ENCODE measurements around the gene ENTPD6. TPM values are rescaled to one million over a fixed set of nuclear protein-coding genes. Genes with fewer than 3 reads are reported as not detected.

The ENTPD6 gene
- total RNA-seq, 1 donor = 50.7 TPM

DNA sequence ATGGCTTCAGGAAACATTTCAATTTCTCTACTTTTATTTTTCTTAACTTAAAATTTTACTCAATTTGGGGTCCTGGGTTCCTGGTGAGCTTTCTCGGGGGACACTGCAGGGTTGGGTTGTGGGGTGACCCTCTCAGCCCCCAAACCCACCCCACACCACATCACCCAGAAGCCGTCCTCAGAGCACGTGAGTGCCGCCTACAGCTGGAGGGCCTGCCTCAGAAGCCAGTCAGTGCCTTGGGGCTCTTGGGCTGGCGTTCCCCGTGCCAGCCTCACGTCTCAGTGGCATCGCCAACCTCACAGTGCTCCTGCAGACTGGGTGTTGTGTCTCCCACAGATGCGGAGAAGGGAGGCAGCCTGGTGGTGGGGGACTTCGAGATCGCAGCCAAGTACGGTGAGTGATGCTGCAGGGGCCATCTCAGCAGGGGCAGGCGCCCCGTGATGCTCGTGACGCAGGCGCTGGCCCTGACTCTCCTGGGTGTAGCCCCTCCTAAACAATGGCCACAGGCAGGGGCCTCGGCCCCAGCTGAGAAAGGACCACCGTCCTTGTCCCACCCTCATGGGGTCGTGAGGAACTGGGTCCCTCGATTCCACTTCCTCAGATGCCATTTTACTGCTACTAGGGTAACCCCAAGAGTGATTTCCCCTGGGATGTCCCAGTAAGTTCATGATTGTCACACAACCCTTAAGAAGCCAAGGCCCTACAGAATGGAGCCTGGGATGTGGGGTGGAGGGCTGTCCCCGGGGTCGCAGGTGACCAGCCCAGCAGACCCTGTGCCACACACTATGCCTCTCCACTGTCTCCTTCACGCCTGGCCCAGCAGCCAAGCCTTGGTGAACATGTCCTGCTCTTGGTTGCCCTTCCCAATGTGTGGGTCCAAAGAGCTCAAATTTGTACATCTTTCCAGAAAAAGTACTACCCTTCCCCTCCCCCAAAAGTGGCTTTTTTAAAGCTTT lies 28.5 kb downstream of the ENTPD6 start:
- DNase-seq (ENCODE audit: insufficient read length, low spot score, missing footprints) = no peak

DNA sequence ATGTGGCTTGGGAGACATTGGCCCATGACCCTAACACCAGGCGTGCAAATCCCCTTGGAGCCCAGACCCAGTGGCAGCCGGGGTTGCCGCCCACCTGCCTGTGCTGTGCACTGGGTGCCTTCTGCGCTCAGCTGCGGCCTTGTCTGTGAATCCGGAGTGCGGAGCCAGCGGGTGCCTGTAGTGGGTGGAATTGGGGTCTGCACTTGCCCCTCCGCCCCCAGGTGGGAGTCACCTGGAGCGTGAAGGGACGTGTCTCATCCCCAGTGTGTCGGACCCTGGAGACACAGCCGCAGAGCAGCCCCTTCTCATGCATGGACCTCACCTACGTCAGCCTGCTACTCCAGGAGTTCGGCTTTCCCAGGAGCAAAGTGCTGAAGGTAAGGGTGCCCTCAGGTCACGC lies 29.4 kb downstream of the ENTPD6 start:
- TF ChIP-seq, protein P1, sequence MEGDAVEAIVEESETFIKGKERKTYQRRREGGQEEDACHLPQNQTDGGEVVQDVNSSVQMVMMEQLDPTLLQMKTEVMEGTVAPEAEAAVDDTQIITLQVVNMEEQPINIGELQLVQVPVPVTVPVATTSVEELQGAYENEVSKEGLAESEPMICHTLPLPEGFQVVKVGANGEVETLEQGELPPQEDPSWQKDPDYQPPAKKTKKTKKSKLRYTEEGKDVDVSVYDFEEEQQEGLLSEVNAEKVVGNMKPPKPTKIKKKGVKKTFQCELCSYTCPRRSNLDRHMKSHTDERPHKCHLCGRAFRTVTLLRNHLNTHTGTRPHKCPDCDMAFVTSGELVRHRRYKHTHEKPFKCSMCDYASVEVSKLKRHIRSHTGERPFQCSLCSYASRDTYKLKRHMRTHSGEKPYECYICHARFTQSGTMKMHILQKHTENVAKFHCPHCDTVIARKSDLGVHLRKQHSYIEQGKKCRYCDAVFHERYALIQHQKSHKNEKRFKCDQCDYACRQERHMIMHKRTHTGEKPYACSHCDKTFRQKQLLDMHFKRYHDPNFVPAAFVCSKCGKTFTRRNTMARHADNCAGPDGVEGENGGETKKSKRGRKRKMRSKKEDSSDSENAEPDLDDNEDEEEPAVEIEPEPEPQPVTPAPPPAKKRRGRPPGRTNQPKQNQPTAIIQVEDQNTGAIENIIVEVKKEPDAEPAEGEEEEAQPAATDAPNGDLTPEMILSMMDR (IDR thresholded peaks at IDR 0.05; ENCODE audit: extremely low read depth, low read depth, low read length) = no peak
- no peaks in the 10 kb centered on the region for H3K79me2 ChIP-seq (ENCODE audit: insufficient read depth, low read length)
- no peak overlapping the region for H3K4me2 ChIP-seq (ENCODE audit: insufficient read depth, low read length)
- H3K27me3 ChIP-seq (ENCODE audit: insufficient read depth, low read length) = no peaks in the 10 kb centered on the region
- H3K4me3 ChIP-seq (ENCODE audit: insufficient read depth, low read length) = no peak overlapping the region
- H4K20me1 ChIP-seq (ENCODE audit: insufficient read depth, low read length) = no peaks in the 10 kb centered on the region
- no peak for DNase-seq (ENCODE audit: insufficient read length, low spot score, missing footprints)
- peaks cover 26% of the 10 kb centered on the region for H3K4me1 ChIP-seq (ENCODE audit: insufficient read depth, low read length)
- H3K9me3 ChIP-seq (ENCODE audit: low read depth, low read length) = no peaks in the 10 kb centered on the region
- peaks cover 23% of the 10 kb centered on the region for H3K36me3 ChIP-seq (ENCODE audit: insufficient read depth, low read length)
- no peak overlapping the region for H2AFZ ChIP-seq (ENCODE audit: low read length)
- peak overlapping the region; percentile 85 for H3K27ac ChIP-seq (ENCODE audit: low read depth, low read length)

More for the DNA sequence above, 28.5 kb downstream of the ENTPD6 start:
- TF ChIP-seq, protein P1 (IDR thresholded peaks at IDR 0.05; ENCODE audit: extremely low read depth, low read depth, low read length) = no peak
- H3K4me1 ChIP-seq (ENCODE audit: insufficient read depth, low read length) = peaks cover 26% of the 10 kb centered on the region
- no peaks in the 10 kb centered on the region for H4K20me1 ChIP-seq (ENCODE audit: insufficient read depth, low read length)
- H3K27ac ChIP-seq (ENCODE audit: low read depth, low read length) = peak overlapping the region; percentile 85
- peaks cover 28% of the 10 kb centered on the region for H3K36me3 ChIP-seq (ENCODE audit: insufficient read depth, low read length)
- H3K79me2 ChIP-seq (ENCODE audit: insufficient read depth, low read length) = no peaks in the 10 kb centered on the region
- no peak overlapping the region for H3K4me3 ChIP-seq (ENCODE audit: insufficient read depth, low read length)
- peak overlapping the region; percentile 32 for H3K4me2 ChIP-seq (ENCODE audit: insufficient read depth, low read length)
- no peaks in the 10 kb centered on the region for H3K27me3 ChIP-seq (ENCODE audit: insufficient read depth, low read length)
- H2AFZ ChIP-seq (ENCODE audit: low read length) = no peak overlapping the region
- H3K9me3 ChIP-seq (ENCODE audit: low read depth, low read length) = no peaks in the 10 kb centered on the region

DNA sequence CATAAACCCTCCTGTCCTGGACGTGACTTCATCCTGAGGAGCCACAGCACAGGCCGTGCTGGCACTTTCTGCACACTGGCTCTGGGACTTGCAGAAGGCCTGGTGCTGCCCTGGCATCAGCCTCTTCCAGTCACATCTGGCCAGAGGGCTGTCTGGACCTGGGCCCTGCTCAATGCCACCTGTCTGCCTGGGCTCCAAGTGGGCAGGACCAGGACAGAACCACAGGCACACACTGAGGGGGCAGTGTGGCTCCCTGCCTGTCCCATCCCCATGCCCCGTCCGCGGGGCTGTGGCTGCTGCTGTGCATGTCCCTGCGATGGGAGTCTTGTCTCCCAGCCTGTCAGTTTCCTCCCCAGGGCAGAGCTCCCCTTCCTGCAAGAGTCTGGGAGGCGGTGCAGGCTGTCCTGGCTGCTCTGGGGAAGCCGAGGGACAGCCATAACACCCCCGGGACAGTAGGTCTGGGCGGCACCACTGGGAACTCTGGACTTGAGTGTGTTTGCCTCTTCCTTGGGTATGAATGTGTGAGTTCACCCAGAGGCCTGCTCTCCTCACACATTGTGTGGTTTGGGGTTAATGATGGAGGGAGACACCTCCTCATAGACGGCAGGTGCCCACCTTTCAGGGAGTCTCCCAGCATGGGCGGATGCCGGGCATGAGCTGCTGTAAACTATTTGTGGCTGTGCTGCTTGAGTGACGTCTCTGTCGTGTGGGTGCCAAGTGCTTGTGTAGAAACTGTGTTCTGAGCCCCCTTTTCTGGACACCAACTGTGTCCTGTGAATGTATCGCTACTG lies 30.3 kb downstream of the ENTPD6 start:
- peak; percentile 13 for DNase-seq (ENCODE audit: insufficient read length, low spot score, missing footprints)
- TF ChIP-seq, protein P1 (IDR thresholded peaks at IDR 0.05; ENCODE audit: extremely low read depth, low read depth, low read length) = no peak
- peaks cover 26% of the 10 kb centered on the region for H3K4me1 ChIP-seq (ENCODE audit: insufficient read depth, low read length)

More for the DNA sequence above, 30.3 kb downstream of the ENTPD6 start:
- no peak overlapping the region for H2AFZ ChIP-seq (ENCODE audit: low read length)
- H3K79me2 ChIP-seq (ENCODE audit: insufficient read depth, low read length) = no peaks in the 10 kb centered on the region
- no peak overlapping the region for H3K4me3 ChIP-seq (ENCODE audit: insufficient read depth, low read length)
- H3K27me3 ChIP-seq (ENCODE audit: insufficient read depth, low read length) = no peaks in the 10 kb centered on the region
- no peaks in the 10 kb centered on the region for H3K9me3 ChIP-seq (ENCODE audit: low read depth, low read length)
- no peaks in the 10 kb centered on the region for H4K20me1 ChIP-seq (ENCODE audit: insufficient read depth, low read length)
- H3K36me3 ChIP-seq (ENCODE audit: insufficient read depth, low read length) = peaks cover 21% of the 10 kb centered on the region
- H3K4me2 ChIP-seq (ENCODE audit: insufficient read depth, low read length) = no peak overlapping the region
- no peak overlapping the region for H3K27ac ChIP-seq (ENCODE audit: low read depth, low read length)

Measured in osteoblast (primary cell).